Kidney epithelial cell (primary cell): Measurements from ENCODE around the gene SRMS. TPM values are rescaled to one million over a fixed set of nuclear protein-coding genes. Genes with fewer than 3 reads are reported as not detected.

ENCODE experiments used
- DNase-seq: peaks from one replicate; pipeline ENCODE4 v3.0.0-alpha.2; 2010; ENCODE audit warnings: low read depth
- H3K27me3 ChIP-seq: 2 replicates; pipeline ENCODE4 v1.6.0; 2011; ENCODE audit warnings: low read length; ENCODE audit not compliant: control insufficient read depth, insufficient read depth
- H3K36me3 ChIP-seq: 2 replicates; pipeline ENCODE4 v1.5.1; 2011; ENCODE audit warnings: low read length; ENCODE audit not compliant: control insufficient read depth, insufficient read depth
- H3K4me3 ChIP-seq: 2 replicates; pipeline ENCODE4 v1.5.1; 2011; ENCODE audit warnings: low read depth, mild to moderate bottlenecking, control low read depth, low read length
- CTCF ChIP-seq: IDR thresholded peaks from 2 replicates; pipeline ENCODE4 v1.5.1; 2011; ENCODE audit warnings: mild to moderate bottlenecking, moderate library complexity, low read length, control low read depth, inconsistent platforms; ENCODE audit not compliant: insufficient read depth, poor library complexity, severe bottlenecking
- total RNA-seq: library from RNA; depleted of rRNA; stranded (reverse); fragments of >200 nt; gene quantifications from 2 replicates; pipeline ENCODE4 v1.2.3, GENCODE V29; 2015

SRMS gene
- total RNA-seq, 1 donor from 2014 or later = not detected

DNA sequence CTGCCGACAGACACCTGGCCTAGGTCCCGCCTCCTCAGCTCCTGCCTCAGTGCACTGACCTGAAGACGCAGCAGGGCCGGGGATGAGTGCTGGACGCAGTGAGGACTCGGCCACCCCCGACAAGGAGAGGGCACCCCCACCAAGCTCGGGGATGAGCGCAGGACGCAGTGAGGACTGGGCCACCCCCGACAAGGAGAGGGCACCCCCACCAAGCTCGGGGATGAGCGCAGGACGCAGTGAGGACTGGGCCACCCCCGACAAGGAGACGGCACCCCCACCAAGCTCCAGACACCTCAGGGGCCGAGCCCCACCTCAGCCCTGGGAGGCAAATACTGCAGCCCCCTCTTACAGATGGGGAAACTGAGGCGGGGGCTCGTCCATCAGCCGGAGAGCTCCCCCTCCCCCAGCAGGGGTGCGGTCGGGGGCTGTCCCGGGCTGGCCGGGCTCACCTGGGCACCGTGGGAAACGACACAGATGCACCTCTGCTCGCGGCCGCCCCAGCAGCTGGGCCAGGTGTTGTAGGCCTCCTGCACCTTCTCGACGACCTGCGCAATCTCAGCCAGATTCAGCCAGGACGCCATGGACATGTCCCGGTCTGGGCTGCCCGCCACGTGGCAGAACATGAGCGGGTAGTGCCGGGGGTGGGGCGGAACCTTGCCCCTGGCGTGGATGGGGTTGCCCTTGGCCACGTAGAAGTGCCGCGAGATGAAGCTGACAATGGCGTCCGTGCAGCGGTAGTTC is 19.0 kb upstream of the SRMS start:
- TF ChIP-seq CTCF = no peak
- Histone ChIP-seq H3K36me3 (no peaks in the 10 kb centered on the region), H3K27me3 (no peaks in the 10 kb centered on the region), H3K4me3 (no peak overlapping the region)
- DNase-seq = no peak

GRCh38 chr20:63565699-63566335 is 18.3 kb upstream of the SRMS start:
- Histone ChIP-seq H3K36me3 (no peaks in the 10 kb centered on the region), H3K27me3 (no peaks in the 10 kb centered on the region), H3K4me3 (no peak overlapping the region)
- no peak for TF ChIP-seq CTCF
- DNase-seq = no peak

DNA sequence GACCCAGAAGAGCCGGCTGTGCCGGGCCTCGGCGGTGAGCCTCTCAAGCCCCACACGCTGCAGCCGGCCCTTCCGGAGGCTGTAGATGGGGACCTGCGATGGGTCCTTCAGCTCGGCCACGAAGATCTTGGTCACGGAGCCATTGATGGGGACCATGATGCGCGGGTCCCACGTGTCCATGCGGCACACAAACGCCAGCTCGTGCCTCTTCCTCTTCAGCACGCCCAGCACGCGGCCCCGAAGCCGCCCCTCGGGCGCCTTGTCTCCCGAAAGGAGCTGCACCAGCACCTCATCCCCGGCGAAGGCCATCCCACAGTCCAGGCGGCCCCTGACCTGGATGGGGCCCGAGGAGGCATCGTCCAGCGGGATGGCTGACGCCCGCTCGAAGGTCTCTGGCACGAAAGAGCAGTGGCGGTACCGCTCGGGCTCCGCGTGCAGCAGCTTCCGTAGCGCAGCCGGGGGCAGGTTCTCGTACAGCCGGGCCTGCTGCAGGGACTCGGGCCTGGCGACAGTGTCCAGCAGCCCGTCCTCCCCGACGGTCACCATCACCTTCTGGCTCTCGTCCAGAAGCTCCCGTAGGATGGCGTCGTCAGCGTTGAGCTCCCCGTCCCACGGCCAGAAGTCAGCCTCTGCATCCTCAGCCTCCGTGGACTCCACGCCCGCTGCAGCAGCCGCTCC is 17.6 kb upstream of the SRMS start:
- TF ChIP-seq CTCF = no peak
- DNase-seq = no peak
- no peak overlapping the region for H3K4me3 ChIP-seq
- H3K27me3 ChIP-seq = no peaks in the 10 kb centered on the region
- H3K36me3 ChIP-seq = no peaks in the 10 kb centered on the region

DNA sequence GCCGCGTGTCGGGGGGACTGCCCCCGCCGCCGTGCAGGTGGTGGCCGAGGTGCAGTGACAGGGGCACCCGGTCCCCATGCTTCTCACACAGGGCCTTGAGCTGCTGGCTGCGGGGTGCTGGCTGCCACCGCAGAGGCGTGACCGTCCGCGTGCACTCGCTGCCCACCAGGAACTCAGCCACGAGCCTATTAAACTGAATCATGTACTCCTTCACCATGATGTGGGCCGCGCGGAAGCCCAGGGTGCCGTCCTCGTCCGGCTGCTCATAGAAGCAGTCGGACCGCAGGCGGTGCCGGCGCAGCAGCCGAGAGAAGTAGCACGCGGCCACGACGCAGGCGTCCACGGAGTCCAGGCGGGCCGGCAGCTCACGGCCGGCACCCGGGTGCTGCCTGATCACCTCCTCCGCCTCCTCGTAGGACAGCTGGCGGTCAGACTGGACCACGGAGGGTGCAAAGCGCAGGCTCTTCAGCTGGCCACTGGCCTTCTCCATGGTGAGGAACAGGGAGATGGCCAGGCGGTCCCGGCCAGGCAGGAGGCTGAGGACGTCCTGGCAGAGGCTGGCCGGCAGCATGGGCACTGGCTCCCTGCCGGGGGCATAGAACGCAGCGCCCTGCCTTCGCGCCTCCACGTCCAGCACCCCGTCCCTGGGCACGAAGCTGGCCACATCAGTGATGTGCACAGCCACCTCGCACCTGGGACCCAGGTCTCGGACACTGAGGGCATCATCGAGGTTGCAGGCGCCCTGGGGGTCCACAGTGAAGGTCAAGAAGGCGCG is 16.7 kb upstream of the SRMS start:
- H3K4me3 ChIP-seq = no peak overlapping the region
- DNase-seq = no peak
- no peaks in the 10 kb centered on the region for H3K36me3 ChIP-seq
- no peak for TF ChIP-seq CTCF
- H3K27me3 ChIP-seq = no peaks in the 10 kb centered on the region

GRCh38 chr20:63563225-63563935 is 15.8 kb upstream of the SRMS start:
- no peak for DNase-seq
- H3K36me3 ChIP-seq = no peaks in the 10 kb centered on the region
- no peaks in the 10 kb centered on the region for H3K27me3 ChIP-seq
- TF ChIP-seq CTCF = no peak
- no peak overlapping the region for H3K4me3 ChIP-seq
